ENCODE measurements around the gene NEK1. TPM values are rescaled to one million over a fixed set of nuclear protein-coding genes. Genes with fewer than 3 reads are reported as not detected.
A peak's percentile ranks its signal among the peaks of the same experiment; 100 is the strongest.
"Not testable (repeated sequence)": the region's sequence is repeated elsewhere in the genome, so short reads cannot be mapped to it uniquely, and the experiment has no call there.

NEK1 gene
- total RNA-seq, 1 experiment from 2014 or later, result 5.9 TPM

- no peak for DNase-seq (ENCODE audit: low read depth)
Observed at GRCh38 chr4:169626331-169627282, 14.2 kb upstream of the NEK1 start.

DNA sequence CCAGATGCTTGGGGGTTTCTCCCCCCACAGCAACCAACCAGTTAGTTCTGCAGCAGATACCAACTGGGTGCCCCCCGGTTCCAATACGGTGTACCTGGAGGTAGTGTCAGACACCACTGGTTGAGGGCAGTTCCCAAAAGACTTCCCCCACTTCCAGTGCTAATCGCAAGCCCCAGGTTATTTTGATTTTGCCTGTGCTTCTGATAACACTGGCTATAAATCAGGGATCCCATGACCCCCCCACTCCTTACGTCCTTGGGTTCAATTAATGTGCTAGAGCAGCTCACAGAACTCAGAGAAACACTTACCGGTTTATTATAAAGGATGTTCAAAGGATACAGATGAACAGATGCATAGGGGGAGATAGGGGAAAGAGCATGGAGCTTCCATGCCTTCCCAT, 13.5 kb upstream of the NEK1 start:
- no peak for DNase-seq (ENCODE audit: low read depth)

GRCh38 chr4:169624012-169624411, 11.6 kb upstream of the NEK1 start:
- DNase-seq (ENCODE audit: low read depth), result not testable (repeated sequence)

- no peak for DNase-seq (ENCODE audit: low read depth)
Observed at GRCh38 chr4:169622566-169622965, 10.2 kb upstream of the NEK1 start.

GRCh38 chr4:169621731-169622492, 9.5 kb upstream of the NEK1 start:
- peak; percentile 74 for DNase-seq (ENCODE audit: low read depth)

GRCh38 chr4:169620880-169621248, 8.5 kb upstream of the NEK1 start:
- DNase-seq (ENCODE audit: low read depth), result peak; percentile 15

GRCh38 chr4:169619958-169620879, 7.8 kb upstream of the NEK1 start, which contains the start of gene CLCN3:
Gene CLCN3, plus strand, starts transcription at chr4:169620578. Its CDS starts 15,351 bp downstream, at chr4:169635929.
- DNase-seq (ENCODE audit: low read depth), result peak; percentile 95

DNA sequence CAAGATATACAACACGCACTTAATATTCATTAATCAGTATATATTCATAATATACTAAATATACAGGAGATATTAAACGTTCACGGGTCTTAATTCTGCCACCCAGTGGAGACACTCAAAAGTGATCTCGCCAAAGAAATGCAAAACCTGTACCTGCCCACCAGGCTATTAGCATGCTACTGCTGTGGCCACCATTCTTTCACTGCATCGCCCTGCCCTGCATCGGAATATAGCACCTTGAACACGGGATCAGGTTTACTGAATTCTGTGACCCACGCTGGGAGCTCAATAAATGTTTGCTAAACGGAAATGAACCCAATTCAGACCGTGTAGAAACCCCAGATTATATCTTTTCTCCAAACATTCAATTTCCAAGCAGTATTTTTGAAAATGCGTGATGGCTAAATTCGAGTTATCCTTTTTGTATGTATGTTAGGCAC, 7.2 kb upstream of the NEK1 start:
- peak; percentile 29 for DNase-seq (ENCODE audit: low read depth)

DNA sequence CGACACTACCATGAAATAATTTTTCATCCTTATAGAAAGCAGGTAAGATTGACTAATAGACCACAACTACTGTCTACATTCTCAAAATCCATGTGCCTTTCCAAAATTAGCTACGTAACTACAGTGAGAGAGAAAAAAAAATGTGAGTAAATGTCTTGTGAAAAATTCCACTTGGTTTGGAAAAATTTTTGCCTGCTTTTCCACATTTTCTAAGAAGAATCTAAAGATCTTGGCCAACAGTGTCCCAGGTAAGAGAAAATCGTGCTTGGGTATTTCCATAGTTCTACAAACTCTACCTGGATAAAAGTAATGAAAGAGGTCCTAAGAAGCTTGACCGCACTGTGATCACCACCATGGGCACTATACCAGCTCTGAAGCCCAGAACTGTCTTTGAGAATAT, 6.6 kb upstream of the NEK1 start:
- no peak for DNase-seq (ENCODE audit: low read depth)

DNA sequence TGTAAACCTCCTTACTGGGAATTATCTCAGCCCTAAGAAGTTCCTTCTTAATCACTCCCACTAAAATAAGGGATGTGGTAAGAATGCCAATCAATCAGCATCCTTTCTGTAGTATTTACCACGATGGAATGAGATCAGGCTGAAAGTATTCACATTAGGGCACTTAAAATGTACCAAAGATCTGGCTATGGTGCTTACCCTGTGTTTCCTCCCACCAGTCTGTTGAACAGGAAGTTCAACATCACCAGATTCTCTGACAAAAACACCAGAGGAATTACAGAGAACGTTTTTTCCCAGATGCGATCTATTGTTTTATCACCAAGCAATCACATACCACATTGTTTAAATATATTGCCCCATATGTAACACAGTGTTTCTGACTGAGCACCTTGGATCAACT, 5.9 kb upstream of the NEK1 start:
- peak; percentile 9 for DNase-seq (ENCODE audit: low read depth)

- DNase-seq (ENCODE audit: low read depth), result no peak
Observed at GRCh38 chr4:169617306-169617705, 4.9 kb upstream of the NEK1 start.

DNA sequence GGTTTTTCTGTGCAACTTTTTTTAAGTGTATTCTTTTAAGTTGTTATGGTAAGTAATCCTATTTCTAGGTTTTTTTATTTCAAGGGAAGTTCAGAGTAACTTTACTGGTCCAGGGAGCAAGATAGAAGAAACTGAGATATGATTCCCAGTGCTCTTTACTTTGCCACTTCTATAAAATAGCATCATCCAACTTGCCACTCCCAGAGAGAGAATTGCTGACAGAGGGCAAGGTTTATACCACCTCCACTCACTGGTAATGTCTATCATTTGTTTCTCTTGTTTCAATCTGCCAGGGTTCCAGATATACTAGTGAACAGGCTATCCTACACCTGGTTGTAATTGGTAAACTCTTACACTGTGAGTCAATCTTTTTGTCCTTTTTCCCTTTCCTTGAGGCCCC, 4.5 kb upstream of the NEK1 start:
- DNase-seq (ENCODE audit: low read depth), result no peak

DNA sequence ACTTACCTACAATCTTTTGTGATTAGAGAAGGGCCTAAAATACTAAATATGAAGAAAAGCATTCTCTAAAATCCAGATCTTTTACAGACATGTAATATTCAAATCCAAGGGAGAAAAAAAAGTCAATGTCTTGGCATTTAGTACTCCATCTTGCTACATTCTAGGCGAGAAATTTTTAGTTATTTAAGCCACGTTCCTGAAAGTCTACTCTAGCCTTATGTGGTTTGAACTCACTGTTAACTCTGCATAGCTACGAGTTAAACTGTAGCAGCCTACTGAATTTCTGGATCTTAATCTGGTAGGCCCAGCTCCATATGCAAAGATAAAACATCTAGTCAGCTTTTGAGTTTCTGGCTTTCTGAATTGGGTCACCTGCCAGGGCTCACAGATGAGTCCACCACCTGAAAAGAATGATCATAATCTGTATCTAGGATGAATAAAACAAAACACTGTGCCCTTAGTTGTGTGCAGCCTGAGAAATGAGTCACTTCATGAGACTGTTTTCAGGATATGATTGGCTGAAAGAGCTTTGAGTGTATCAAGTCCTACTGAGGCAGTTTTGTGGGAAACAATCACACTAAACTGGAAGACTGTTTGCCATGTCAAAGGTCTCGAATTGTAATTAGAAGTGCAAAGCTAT, 3.2 kb upstream of the NEK1 start:
- peak; percentile 8 for DNase-seq (ENCODE audit: low read depth)

- DNase-seq (ENCODE audit: low read depth), result peak; percentile 78
Observed at GRCh38 chr4:169612871-169613859, 782 bp upstream of the NEK1 start.

DNA sequence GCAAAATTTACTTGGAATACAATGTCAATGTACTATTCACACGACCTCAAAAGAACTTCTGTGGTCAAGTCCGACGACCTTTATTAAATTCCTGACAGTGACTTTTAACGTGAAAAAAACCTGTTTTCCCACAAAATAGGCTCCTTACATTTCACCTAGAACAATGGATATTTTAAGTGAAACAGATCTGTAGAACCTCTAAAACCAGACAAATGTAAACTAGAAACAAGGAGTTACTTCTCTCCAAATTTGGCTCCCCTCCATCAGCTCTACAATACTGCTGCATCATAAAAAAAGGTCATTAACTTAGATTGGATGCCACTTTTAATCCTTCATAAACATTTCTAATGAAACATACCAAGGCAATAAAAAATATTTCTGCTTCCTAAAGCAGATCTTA, 1.2 kb downstream of the NEK1 start:
- DNase-seq (ENCODE audit: low read depth), result no peak

- DNase-seq (ENCODE audit: low read depth), result no peak
Observed at GRCh38 chr4:169604903-169605331, 7.5 kb downstream of the NEK1 start.

GRCh38 chr4:169604131-169604900, 8.1 kb downstream of the NEK1 start:
- DNase-seq (ENCODE audit: low read depth), result peak; percentile 77

GRCh38 chr4:169603312-169603711, 9.1 kb downstream of the NEK1 start:
- DNase-seq (ENCODE audit: low read depth), result no peak

All from RPMI7951 (cell line).